Ascending aorta (tissue), 2 donors: Measurements from ENCODE around the gene MEIS2. TPM values are rescaled to one million over a fixed set of nuclear protein-coding genes. Genes with fewer than 3 reads are reported as not detected.

Source experiments
- DNase-seq, 2 donors: peaks; one replicate each; pipeline ENCODE4 v3.0.0-alpha.2; 2019; ENCODE audit warnings: low spot score in 2 of 2
- H3K27ac ChIP-seq, 2 donors: fragments of 200-600 bp; sonication (generic); one replicate each; pipeline ENCODE4 v1.5.1; 2016 to 2017; ENCODE audit warnings: mild to moderate bottlenecking in 1 of 2
- H3K27me3 ChIP-seq: fragments of 200-600 bp; sonication (generic); one replicate; pipeline ENCODE4 v1.5.1; 2017
- H3K36me3 ChIP-seq, 2 donors: fragments of 200-600 bp; sonication (generic); one replicate each; pipeline ENCODE4 v1.5.1; 2016
- H3K4me1 ChIP-seq, 2 donors: fragments of 200-600 bp; sonication (generic); one replicate each; pipeline ENCODE4 v1.5.1; 2016 to 2017; ENCODE audit warnings: mild to moderate bottlenecking in 1 of 2
- H3K4me3 ChIP-seq, 2 donors: fragments of 200-600 bp; sonication (generic); one replicate each; pipeline ENCODE4 v1.5.1; 2016 to 2017; ENCODE audit warnings: mild to moderate bottlenecking in 1 of 2
- H3K9me3 ChIP-seq, 2 donors: fragments of 200-600 bp; sonication (generic); one replicate each; pipeline ENCODE4 v1.5.1; 2016
- CTCF ChIP-seq, 3 experiments: fragments of 200-600 bp in 2 of 3; fragments of 450-650 bp in 1 of 3; sonication (generic) in 2 of 3; IDR thresholded peaks; one replicate each; pipeline ENCODE4 v1.5.1; 2016 to 2019; ENCODE audit warnings: antibody characterized with exemption in 3 of 3, mild to moderate bottlenecking in 1 of 3, moderate library complexity in 1 of 3
- intact Hi-C: fragments of 100-400 bp; cut with DNase I; formaldehyde crosslinking; loops from one replicate; pipeline ENCODE4 v1.15.1; 2023
- total RNA-seq: library from RNA; depleted of rRNA; stranded (reverse); fragments of >200 nt; gene quantifications from one replicate; pipeline ENCODE4 v1.1.0, GENCODE V29; 2016

MEIS2 gene
- total RNA-seq, 1 donor from 2014 or later, result 11.5 TPM

GRCh38 chr15:36931434-36931833 is 168.9 kb downstream of the MEIS2 start:
- no peak for TF ChIP-seq CTCF (IDR thresholded peaks at IDR 0.05)
- intact Hi-C loops, result no loop called here

GRCh38 chr15:36926427-36926825 is 173.9 kb downstream of the MEIS2 start:
- peaks cover 0 to 2% of the 10 kb centered on the region in 2 donors for H3K4me1 ChIP-seq
- no peak for TF ChIP-seq CTCF (IDR thresholded peaks at IDR 0.05)
- intact Hi-C loops, result no loop called here

More at GRCh38 chr15:36931434-36931833, 168.9 kb downstream of the MEIS2 start:
- no peak for DNase-seq
- no peaks in the 10 kb centered on the region for H3K27me3 ChIP-seq
- no peaks in the 10 kb centered on the region for H3K36me3 ChIP-seq
- no peak overlapping the region for H3K4me3 ChIP-seq
- H3K4me1 ChIP-seq, result no peaks in the 10 kb centered on the region
- H3K9me3 ChIP-seq, result no peaks in the 10 kb centered on the region
- H3K27ac ChIP-seq, result no peak overlapping the region

GRCh38 chr15:36925653-36926426 is 174.5 kb downstream of the MEIS2 start:
- Histone ChIP-seq H3K27ac (no peak overlapping the region), H3K4me3 (no peak overlapping the region), H3K9me3 (no peaks in the 10 kb centered on the region), H3K27me3 (no peaks in the 10 kb centered on the region), H3K4me1 (peaks cover 0 to 2% of the 10 kb centered on the region in 2 donors), H3K36me3 (no peaks in the 10 kb centered on the region)
- intact Hi-C loops, result no loop called here
- TF ChIP-seq CTCF (IDR thresholded peaks at IDR 0.05), result no peak
- DNase-seq, result no peak

More at GRCh38 chr15:36926427-36926825, 173.9 kb downstream of the MEIS2 start:
- Histone ChIP-seq H3K27ac (no peak overlapping the region), H3K4me3 (no peak overlapping the region), H3K27me3 (no peaks in the 10 kb centered on the region), H3K36me3 (no peaks in the 10 kb centered on the region), H3K9me3 (no peaks in the 10 kb centered on the region)
- DNase-seq, result no peak

GRCh38 chr15:36925049-36925448 is 175.3 kb downstream of the MEIS2 start:
- intact Hi-C loops, result no loop called here

GRCh38 chr15:36924034-36924433 is 176.3 kb downstream of the MEIS2 start:
- Histone ChIP-seq H3K27me3 (no peaks in the 10 kb centered on the region), H3K9me3 (no peaks in the 10 kb centered on the region), H3K36me3 (no peaks in the 10 kb centered on the region), H3K4me1 (peaks cover 0 to 2% of the 10 kb centered on the region in 2 donors), H3K27ac (no peak overlapping the region), H3K4me3 (no peak overlapping the region)
- TF ChIP-seq CTCF (IDR thresholded peaks at IDR 0.05), result no peak
- DNase-seq, result no peak
- intact Hi-C loops, result no loop called here

More at GRCh38 chr15:36925049-36925448, 175.3 kb downstream of the MEIS2 start:
- peaks cover 0 to 2% of the 10 kb centered on the region in 2 donors for H3K4me1 ChIP-seq
- no peak for TF ChIP-seq CTCF (IDR thresholded peaks at IDR 0.05)
- H3K27ac ChIP-seq, result no peak overlapping the region
- DNase-seq, result no peak
- H3K27me3 ChIP-seq, result no peaks in the 10 kb centered on the region
- H3K9me3 ChIP-seq, result no peaks in the 10 kb centered on the region
- H3K4me3 ChIP-seq, result no peak overlapping the region
- H3K36me3 ChIP-seq, result no peaks in the 10 kb centered on the region
